HG03064 (cell line): ENCODE measurements around the gene ATP5PO.
"Not testable (repeated sequence)": the region's sequence is repeated elsewhere in the genome, so short reads cannot be mapped to it uniquely, and the experiment has no call there.

Experiments used
- ATAC-seq: cut with Tn5 transposase; IDR thresholded peaks from one replicate; pipeline ENCODE4 v1.9.1; 2021; ENCODE audit warnings: low read depth; ENCODE audit not compliant: unreplicated experiment

Gene ATP5PO

GRCh38 chr21:33872881-33873515 lies 42.6 kb downstream of the ATP5PO start:
- ATAC-seq = no peak

GRCh38 chr21:33871171-33871570 lies 44.4 kb downstream of the ATP5PO start:
- no peak for ATAC-seq

DNA sequence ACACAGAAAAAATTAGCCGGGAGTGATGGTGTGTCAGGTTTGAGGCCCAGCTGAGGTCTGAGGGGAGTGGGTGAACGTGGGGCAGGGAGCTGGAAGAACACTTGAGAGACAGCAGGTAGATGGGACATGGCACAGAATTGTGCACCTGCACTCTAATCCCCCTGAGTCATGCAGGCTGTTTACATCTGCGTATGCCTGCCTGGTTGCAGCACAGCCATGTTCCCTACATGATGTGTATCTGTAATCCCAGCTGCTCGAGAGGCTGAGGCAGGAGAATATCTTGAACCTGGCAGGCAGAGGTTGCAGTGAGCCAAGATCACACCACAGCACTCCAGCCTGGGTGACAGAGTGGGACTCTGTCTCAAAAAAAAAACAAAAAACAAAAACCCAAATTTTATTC lies 44.8 kb downstream of the ATP5PO start:
- ATAC-seq = no peak

- no peak for ATAC-seq
Measured at GRCh38 chr21:33869873-33870272, 45.7 kb downstream of the ATP5PO start.

DNA sequence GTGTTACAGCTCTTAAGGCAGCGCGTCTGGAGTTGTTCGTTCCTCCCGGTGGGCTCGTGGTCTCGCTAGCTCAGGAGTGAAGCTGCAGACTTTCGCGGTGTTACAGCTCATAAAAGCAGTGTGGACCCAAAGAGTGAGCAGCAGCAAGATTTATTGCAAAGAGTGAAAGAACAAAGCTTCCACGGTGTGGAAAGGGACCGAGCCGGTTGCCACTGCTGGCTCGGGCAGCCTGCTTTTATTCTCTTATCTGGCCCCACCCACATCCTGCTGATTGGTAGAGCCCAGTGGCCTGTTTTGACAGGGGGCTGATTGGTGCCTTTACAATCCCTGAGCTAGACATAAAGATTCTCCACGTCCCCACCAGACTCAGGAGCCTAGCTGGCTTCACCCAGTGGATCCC lies 47.7 kb downstream of the ATP5PO start:
- not testable (repeated sequence) for ATAC-seq

DNA sequence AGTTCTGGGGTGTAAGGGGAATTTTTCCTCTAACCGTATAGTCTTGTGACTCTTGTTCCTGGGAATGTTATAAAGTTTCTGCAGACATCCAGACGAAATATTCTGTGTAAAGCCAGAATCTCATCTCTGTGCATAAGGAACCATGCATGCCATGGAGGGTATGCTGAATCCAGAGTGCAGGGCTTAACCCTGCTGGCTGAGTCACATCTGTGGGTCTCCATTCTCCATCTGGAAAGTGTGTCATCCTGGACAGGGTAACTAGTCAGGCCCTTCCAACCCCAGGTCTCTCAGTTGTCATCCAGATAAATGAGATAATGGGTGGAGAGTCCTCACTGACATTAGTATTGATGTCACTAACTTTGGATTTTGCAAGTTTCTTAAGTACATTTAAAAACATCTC lies 48.8 kb downstream of the ATP5PO start:
- ATAC-seq = no peak

GRCh38 chr21:33865996-33866575 lies 49.5 kb downstream of the ATP5PO start:
- no peak for ATAC-seq

DNA sequence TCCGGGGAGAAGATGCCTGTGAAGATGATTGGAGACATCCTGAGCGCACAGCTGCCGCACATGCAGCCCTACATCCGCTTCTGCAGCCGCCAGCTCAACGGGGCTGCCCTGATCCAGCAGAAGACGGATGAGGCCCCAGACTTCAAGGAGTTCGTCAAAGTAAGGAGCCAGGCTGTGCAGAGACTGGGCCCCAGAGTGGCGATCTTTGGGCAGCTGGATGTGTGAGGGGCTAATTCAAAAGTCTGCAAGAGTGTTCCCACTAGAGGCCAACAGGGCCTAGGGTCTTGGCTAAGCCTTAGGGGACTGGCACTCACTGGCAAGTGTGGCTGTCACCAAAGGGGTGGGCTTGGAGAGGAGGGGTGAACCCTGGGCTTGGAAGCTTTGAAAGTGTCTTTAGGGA lies 50.4 kb downstream of the ATP5PO start:
- ATAC-seq = no peak

- ATAC-seq = no peak
Measured at GRCh38 chr21:33864150-33864549, 51.5 kb downstream of the ATP5PO start.

DNA sequence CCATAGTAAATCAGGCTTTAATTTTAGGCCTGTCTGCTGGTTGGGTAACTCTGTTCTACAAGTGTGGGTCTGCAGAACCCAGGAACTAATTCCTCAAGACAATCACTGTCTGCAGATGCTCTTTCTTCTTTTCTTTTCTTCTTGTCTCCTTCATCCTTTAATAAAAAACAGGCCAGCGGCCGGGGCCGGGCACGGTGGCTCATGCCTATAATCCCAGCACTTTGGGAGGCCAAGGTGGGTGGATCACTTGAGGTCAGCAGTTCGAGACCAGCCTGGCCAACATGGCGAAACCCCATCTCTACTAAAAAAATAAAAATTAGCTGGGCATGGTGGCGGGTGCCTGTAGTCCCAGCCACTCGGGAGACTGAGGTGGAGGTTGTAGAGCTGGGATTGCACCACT lies 52.4 kb downstream of the ATP5PO start:
- not testable (repeated sequence) for ATAC-seq

- no peak for ATAC-seq
Measured at GRCh38 chr21:33861125-33861524, 54.5 kb downstream of the ATP5PO start.

DNA sequence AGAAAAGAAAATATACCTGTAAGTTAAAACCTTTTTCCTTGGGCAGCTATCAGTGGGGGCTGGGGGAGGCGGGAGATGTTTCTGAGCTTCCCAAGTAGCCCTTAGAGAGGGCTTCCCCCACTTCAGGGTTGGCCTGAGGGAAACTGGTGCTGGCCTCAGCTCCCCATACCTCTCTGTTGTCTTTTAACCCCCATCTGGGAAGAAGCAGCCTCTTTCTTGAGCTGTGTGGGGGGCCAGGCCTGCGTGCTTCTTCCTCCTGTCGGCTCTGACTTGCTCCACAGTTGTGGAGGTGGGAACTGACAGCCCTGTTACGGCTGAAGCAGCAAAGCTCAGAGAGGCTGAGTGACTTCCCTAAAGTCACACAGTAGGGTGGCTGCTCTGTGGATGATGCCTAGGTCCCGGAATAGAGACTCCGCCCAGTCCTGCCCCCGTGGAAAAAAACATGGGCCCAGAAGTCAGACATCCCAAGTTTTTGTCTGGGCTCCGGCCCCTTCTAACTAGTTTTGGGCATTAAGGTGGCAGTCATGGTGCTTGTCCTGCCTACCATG lies 55.2 kb downstream of the ATP5PO start:
- ATAC-seq = no peak

GRCh38 chr21:33859373-33860102 lies 56.1 kb downstream of the ATP5PO start:
- ATAC-seq = no peak

DNA sequence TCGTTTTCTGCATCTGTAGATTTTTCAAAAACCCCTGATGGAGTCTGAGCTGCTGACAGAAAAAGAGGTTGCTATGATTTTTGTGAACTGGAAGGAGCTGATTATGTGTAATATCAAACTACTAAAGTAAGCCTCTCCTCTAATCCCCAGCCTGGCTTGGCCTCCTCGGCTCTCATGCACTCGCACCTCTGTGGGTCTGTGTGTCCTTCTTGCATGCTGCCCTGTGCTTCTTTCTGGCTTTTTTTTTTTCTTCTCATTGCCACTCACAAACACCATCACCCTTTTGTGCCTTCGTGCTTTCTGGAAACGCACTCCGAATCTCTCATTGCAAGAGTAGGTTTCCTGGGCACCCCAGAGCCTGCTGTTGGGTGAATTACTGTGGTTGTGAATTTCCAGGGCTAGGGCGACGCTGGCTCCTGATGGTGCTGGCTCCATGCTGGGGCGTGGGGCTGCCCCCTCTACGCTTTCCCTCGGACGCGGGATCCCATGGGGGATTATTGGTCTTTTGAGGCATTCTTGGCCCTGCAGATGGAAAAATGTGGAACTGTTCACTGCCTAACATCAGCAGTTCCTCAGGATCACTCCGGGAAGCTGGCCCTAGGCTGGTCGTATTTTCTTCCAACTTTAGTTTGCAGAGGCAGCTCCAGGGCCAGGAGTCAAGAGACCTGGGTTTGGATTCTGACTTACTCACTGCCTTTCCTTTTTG lies 56.8 kb downstream of the ATP5PO start:
- ATAC-seq = no peak

DNA sequence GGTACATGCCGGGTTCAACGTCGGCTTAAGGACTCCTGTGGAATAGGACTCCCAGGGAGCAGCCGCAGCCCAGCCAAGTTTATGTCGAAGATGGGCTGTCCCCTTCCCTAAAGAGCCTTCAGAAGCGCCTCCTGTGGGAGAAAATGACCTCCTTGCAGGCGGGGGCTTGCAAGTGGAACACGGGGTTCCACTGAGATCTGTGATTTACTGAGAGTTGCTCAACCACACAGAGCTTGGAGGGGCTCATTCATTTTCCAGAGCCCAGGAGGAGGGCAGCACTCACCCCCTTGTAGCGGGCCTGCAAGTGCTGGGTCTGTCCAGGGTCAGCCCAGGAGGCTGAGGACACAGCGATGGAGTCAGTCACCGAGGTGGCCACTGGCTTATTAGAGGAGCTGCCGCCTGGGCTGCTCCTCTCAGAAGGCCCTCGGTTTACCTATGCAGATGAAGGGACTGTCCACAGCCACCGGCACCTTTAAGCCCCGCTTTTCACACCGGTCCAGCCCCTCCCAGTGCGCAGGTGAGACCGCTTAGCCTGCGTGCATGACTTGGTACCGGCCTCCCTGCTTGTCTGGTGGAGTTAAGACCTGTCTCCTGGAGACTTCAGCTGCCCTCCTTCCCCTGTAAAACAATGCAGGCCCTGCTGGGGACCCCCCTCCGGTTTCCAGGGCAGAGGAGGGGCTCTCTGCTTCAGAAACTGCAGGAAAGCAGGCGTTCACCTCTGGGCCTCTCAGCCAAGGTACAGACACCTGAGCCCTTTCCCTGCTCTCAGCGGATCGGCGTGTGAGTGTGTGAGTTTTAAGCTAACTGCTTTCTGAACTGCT lies 57.5 kb downstream of the ATP5PO start:
- no peak for ATAC-seq

- ATAC-seq = no peak
Measured at GRCh38 chr21:33856893-33857527, 58.6 kb downstream of the ATP5PO start.

GRCh38 chr21:33855190-33855589 lies 60.4 kb downstream of the ATP5PO start:
- no peak for ATAC-seq

DNA sequence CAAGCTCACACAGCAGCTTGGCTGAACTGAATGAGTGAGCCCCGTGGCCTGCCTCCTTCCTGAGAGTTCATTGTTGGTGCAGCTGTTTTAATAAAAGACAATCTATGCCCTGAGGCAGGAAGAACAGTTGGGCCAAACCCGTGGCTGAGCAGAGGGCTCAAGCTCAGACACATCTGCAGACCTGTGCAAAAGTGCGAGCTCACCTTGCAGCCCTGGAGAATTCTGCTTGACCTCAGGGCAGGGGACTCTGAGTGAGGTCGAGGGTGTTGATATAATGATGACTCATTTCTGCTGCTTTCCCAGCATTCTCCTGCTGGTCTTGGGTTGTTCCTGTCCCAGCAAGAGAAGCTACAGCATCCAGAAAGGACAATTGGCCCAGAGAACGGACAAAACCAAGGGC lies 61.0 kb downstream of the ATP5PO start:
- no peak for ATAC-seq
